ENCODE results near the gene ERBB2. TPM values are rescaled to one million over a fixed set of nuclear protein-coding genes. Genes with fewer than 3 reads are reported as not detected.

ERBB2 gene
- total RNA-seq, 3 donors from 2014 or later: 2.3 to 3.4 (median 2.9) TPM

DNA sequence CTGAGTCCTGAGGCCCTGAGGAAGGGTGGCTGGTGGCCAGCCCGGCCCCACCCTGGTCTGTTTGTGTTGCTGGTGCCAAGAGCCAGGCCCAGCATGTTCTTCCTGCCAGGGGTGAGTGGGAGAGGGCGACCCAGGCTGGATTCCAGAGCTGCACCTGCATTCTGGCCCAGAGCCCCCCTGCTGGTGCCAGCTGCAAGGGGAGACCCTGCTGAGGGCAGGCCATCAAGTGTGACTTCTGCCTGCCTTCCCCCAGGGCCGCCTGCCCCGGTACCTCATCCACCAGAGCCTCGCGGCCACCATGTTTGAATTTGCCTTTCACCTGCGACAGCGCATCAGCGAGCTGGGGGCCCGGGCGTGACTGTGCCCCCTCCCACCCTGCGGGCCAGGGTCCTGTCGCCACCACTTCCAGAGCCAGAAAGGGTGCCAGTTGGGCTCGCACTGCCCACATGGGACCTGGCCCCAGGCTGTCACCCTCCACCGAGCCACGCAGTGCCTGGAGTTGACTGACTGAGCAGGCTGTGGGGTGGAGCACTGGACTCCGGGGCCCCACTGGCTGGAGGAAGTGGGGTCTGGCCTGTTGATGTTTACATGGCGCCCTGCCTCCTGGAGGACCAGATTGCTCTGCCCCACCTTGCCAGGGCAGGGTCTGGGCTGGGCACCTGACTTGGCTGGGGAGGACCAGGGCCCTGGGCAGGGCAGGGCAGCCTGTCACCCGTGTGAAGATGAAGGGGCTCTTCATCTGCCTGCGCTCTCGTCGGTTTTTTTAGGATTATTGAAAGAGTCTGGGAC lies 37.1 kb upstream of the ERBB2 start:
- no peak for DNase-seq
- Mint-ChIP-seq H3K27me3 (ENCODE audit: low read depth) (peaks cover 9% of the 10 kb centered on the region), H3K4me1 (ENCODE audit: low read depth) (peaks cover 12% of the 10 kb centered on the region), H3K4me3 (no peak overlapping the region), H3K36me3 (ENCODE audit: insufficient read depth) (peaks cover 10% of the 10 kb centered on the region), H3K9me3 (no peaks in the 10 kb centered on the region)
- ATAC-seq: no peak

DNA sequence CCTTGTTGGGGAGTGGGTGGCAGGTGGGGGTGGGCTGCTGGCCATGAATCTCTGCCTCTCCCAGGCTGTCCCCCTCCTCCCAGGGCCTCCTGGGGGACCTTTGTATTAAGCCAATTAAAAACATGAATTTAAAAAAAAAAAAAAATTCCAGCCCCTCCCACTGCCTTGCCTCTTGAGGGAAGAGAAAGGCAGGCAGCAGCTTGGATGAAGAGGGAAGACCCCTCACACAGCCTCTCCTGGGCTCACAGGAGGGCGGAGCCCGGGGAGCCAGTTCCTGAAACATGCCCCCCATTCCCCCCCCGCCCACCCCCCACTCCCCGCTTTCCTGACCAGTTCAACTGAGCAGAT lies 36.5 kb upstream of the ERBB2 start:
- ATAC-seq (no peak), DNase-seq (no peak)
- no peak overlapping the region for H3K4me3 Mint-ChIP-seq
- peaks cover 9% of the 10 kb centered on the region for H3K27me3 Mint-ChIP-seq (ENCODE audit: low read depth)
- peaks cover 10% of the 10 kb centered on the region for H3K36me3 Mint-ChIP-seq (ENCODE audit: insufficient read depth)
- H3K4me1 Mint-ChIP-seq (ENCODE audit: low read depth): peaks cover 8% of the 10 kb centered on the region
- H3K9me3 Mint-ChIP-seq: no peaks in the 10 kb centered on the region

DNA sequence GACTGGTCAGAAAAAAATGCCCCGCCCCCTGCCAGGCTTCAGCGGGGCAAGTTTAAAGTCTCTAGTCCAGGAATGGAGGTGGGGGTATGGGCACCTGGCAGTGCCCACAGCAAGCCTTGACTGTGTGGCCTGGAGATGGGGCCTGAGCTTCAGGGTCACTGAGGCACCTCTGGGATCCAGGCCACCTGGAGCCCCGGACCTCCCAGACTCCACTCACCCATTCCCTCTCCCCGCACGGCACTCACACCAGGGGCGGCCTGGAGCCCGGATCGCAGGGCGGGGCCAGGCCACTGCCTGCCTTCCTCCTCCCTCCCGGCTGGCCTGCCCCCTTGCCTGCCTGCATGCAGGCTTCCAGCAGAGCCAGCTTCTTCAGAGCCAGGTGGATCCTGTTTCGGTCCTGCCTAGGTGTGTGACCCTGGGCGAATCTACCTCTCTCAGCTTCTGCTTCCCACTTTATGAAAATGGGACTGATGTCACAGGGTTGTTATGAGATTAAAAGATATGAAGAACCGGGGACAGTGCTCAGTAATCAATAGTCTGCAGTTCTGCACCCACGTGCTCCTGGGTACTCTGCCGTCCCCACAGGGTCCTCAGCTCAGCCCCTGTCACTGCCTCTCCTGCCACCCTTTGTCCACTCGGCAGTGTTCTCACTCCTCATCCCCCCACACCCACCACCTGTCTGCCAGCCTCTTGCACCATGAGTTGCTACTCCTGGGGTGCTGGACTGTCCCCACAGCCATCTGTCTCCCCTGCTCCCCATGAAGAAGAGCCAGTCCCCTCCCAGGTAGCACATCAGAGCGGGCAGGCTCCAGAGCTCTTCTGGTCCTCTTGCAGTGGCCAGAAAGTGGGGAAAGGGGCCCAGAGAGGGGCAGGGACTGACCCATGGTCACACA lies 35.9 kb upstream of the ERBB2 start:
- ATAC-seq (no peak), DNase-seq (no peak)
- Mint-ChIP-seq H3K4me3 (no peak overlapping the region), H3K36me3 (ENCODE audit: insufficient read depth) (peaks cover 10% of the 10 kb centered on the region), H3K27me3 (ENCODE audit: low read depth) (peaks cover 13% of the 10 kb centered on the region), H3K9me3 (no peaks in the 10 kb centered on the region), H3K4me1 (ENCODE audit: low read depth) (peaks cover 13% of the 10 kb centered on the region)

DNA sequence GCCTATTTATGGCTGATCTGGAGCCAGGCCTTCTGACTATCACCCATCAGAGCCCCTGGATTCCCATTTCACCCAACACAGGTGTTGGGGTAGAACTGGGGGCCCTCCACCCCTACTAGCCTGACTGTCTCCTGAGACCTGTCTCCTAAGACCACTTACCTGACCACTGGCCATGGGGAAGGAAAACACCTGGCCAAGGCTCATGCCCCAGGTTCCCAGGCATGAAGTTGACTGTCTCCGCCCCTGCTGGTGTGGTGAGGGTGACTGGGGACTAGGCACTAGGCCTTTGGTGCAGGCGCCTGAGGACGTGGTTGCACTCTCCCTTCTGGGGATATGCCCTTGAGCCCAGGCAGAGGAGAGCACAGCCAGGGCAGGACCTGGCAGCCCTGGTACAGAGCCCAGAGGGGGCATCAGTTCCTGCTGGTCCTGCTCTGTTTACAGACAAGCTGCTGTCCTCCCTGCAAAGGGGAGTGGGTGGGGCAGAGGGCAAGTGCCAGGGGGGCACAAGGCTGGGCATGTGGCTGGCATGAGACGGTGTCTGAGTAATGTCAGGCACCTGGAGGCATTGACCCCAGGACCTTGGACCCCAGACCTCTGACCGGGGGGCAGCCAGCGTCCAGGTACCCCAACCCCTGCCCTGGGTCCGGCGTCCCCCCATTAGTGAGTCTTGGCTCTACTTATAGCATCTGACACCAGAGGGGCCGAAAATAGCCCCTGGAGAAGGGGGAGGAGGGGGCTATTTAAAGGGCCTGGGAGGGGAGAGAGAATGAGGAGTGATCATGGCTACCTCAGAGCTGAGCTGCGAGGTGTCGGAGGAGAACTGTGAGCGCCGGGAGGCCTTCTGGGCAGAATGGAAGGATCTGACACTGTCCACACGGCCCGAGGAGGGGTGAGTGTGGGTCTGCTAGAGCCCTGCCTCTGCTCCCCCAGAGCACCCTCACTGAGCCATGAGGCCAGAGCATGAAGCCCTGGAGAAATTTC lies 35.0 kb upstream of the ERBB2 start, which contains the start of gene TCAP:
TSS of gene TCAP (plus strand) at position 769 of the 981 bp plus-strand sequence. CDS start at position 780, 11 bp downstream.
- H3K4me1 Mint-ChIP-seq (ENCODE audit: low read depth): peaks cover 10% of the 10 kb centered on the region
- no peaks in the 10 kb centered on the region for H3K9me3 Mint-ChIP-seq
- H3K27me3 Mint-ChIP-seq (ENCODE audit: low read depth): peaks cover 16% of the 10 kb centered on the region
- no peak within 1 kb of the TSS for H3K4me3 Mint-ChIP-seq
- no peak for DNase-seq
- H3K36me3 Mint-ChIP-seq (ENCODE audit: insufficient read depth): peaks cover 10% of the 10 kb centered on the region
- ATAC-seq: no peak

DNA sequence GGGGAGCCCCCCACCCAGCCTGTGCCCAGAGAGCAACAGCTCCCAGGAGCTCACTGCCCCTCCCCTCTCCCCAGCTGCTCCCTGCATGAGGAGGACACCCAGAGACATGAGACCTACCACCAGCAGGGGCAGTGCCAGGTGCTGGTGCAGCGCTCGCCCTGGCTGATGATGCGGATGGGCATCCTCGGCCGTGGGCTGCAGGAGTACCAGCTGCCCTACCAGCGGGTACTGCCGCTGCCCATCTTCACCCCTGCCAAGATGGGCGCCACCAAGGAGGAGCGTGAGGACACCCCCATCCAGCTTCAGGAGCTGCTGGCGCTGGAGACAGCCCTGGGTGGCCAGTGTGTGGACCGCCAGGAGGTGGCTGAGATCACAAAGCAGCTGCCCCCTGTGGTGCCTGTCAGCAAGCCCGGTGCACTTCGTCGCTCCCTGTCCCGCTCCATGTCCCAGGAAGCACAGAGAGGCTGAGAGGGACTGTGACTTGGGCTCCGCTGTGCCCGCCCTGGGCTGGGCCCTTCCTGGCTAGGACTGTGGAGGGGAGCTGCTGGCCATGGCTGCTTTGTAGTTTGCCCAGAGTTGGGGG lies 34.1 kb upstream of the ERBB2 start:
- Mint-ChIP-seq H3K4me3 (no peak overlapping the region), H3K4me1 (ENCODE audit: low read depth) (peaks cover 8% of the 10 kb centered on the region), H3K27me3 (ENCODE audit: low read depth) (peaks cover 17% of the 10 kb centered on the region), H3K36me3 (ENCODE audit: insufficient read depth) (peaks cover 10% of the 10 kb centered on the region), H3K9me3 (no peaks in the 10 kb centered on the region)
- no peak for ATAC-seq
- no peak for DNase-seq

DNA sequence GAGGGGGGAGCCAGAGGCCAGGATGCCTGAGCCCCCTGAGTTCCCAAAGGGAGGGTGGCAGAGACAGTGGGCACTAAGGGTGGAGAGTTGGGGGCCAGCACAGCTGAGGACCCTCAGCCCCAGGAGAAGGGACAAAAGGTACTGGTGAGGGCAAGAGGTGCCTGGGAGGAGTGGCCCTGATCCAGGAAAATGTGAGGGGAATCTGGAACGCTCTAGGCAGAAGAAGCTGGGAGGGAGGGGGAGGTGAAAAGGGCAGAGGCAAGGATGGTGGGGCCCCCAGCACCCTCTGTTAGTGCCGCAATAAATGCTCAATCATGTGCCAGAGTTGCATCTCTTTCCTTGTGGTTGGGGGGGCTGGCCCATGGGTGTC lies 33.6 kb upstream of the ERBB2 start:
- Mint-ChIP-seq H3K4me1 (ENCODE audit: low read depth) (peaks cover 6% of the 10 kb centered on the region), H3K4me3 (no peak overlapping the region), H3K9me3 (no peaks in the 10 kb centered on the region), H3K36me3 (ENCODE audit: insufficient read depth) (peaks cover 8% of the 10 kb centered on the region), H3K27me3 (ENCODE audit: low read depth) (peaks cover 17% of the 10 kb centered on the region)
- no peak for DNase-seq
- ATAC-seq: no peak

DNA sequence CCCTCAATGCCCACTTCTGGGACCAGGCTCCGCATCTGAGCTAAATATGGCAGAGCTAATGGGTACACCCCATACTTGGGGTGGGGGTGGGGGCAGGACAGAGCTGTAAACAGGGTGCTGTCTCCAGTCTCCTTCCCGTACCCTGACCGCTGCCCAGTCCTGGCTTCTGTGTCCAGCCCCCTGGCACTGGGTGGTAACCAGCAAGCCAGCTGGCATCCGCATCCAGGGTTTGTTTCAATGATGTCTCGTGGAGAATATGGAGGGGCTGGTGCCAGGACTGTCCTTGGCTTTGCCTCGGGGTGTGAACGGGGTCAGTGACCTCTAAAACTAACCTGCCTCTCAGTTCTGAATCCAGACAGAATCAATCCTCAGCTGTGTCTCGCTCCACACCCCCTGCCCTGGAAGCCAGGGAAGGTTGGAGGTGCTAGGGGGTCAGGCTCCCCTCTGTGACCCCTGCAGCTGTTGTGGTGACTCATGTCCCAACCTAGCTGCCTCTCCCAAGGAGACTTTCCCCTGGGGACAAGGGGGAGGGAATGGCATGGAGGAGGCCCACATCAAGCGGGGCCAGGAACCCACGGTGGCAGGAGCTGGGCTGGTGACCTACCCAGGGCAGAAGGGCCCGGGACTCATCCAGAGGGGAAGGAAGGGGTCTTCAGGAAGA lies 33.1 kb upstream of the ERBB2 start:
- H3K4me3 Mint-ChIP-seq: no peak overlapping the region
- H3K9me3 Mint-ChIP-seq: no peaks in the 10 kb centered on the region
- H3K4me1 Mint-ChIP-seq (ENCODE audit: low read depth): peaks cover 5% of the 10 kb centered on the region
- peaks cover 17% of the 10 kb centered on the region for H3K27me3 Mint-ChIP-seq (ENCODE audit: low read depth)
- DNase-seq (no peak), ATAC-seq (no peak)
- peaks cover 3% of the 10 kb centered on the region for H3K36me3 Mint-ChIP-seq (ENCODE audit: insufficient read depth)

DNA sequence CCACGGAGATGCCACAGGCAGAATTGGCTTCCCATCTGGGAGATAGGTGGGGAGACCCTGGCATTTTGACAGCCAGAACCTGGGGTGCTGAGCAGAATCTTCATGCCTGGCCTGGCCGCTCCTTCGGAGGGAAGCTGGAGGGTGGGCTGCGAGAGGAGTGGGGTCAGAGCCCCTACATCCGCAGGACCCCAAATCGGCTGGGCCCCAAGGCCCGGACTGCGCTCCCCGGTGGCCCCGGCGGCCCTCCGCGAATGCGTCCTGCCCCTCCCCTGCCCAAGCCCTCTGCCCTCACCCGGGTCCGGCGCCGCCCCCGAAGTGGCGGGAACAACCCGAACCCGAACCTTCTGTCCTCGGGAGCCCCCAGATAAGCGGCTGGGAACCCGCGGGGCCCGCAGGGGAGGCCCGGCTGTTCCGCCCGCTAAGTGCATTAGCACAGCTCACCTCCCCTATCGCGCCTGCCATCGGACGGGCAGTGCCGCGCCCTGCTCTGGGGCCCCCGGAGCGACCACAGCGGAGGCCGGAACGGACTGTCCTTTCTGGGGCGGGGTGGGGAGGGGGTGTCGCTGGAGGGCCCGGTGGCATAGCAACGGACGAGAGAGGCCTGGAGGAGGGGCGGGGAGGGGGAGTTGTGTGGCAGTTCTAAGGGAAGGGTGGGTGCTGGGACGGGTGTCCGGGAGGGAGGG lies 32.5 kb upstream of the ERBB2 start:
- H3K4me3 Mint-ChIP-seq: peak overlapping the region; percentile 53
- H3K4me1 Mint-ChIP-seq (ENCODE audit: low read depth): peaks cover 9% of the 10 kb centered on the region
- H3K9me3 Mint-ChIP-seq: no peaks in the 10 kb centered on the region
- H3K27me3 Mint-ChIP-seq (ENCODE audit: low read depth): peaks cover 17% of the 10 kb centered on the region
- DNase-seq (no peak), ATAC-seq (peak in 1 of 2 donors; percentile 15)
- peaks cover 2% of the 10 kb centered on the region for H3K36me3 Mint-ChIP-seq (ENCODE audit: insufficient read depth)

DNA sequence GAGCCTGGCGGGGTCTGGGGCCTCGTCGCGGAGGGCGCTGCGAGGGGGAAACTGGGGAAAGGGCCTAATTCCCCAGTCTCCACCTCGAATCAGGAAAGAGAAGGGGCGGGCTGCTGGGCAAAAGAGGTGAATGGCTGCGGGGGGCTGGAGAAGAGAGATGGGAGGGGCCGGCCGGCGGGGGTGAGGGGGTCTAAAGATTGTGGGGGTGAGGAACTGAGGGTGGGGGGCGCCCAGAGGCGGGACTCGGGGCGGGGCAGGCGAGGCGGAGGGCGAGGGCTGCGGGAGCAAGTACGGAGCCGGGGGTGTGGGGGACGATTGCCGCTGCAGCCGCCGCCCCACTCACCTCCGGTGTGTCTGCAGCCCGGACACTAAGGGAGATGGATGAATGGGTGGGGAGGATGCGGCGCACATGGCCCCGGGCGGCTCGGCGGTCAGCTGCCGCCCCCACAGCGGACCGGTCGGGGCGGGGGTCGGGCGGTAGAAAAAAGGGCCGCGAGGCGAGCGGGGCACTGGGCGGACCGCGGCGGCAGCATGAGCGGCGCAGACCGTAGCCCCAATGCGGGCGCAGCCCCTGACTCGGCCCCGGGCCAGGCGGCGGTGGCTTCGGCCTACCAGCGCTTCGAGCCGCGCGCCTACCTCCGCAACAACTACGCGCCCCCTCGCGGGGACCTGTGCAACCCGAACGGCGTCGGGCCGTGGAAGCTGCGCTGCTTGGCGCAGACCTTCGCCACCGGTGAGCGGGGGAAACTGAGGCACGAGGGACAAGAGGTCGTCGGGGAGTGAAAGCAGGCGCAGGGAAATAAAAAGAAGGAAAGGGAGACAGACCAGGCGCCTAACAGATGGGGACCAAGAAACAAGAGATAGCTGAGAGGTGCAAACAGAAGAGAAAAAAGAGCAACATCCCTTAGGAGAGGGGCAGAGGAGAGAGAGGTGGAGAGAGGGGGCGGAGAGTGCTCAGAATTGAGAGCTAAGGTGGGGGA lies 31.6 kb upstream of the ERBB2 start, which contains the start of gene PNMT:
TSS of gene PNMT (plus strand) at position 509 of the 980 bp plus-strand sequence. CDS start at position 532, 23 bp downstream.
- H3K4me1 Mint-ChIP-seq (ENCODE audit: low read depth): peaks cover 9% of the 10 kb centered on the region
- no peaks in the 10 kb centered on the region for H3K9me3 Mint-ChIP-seq

DNA sequence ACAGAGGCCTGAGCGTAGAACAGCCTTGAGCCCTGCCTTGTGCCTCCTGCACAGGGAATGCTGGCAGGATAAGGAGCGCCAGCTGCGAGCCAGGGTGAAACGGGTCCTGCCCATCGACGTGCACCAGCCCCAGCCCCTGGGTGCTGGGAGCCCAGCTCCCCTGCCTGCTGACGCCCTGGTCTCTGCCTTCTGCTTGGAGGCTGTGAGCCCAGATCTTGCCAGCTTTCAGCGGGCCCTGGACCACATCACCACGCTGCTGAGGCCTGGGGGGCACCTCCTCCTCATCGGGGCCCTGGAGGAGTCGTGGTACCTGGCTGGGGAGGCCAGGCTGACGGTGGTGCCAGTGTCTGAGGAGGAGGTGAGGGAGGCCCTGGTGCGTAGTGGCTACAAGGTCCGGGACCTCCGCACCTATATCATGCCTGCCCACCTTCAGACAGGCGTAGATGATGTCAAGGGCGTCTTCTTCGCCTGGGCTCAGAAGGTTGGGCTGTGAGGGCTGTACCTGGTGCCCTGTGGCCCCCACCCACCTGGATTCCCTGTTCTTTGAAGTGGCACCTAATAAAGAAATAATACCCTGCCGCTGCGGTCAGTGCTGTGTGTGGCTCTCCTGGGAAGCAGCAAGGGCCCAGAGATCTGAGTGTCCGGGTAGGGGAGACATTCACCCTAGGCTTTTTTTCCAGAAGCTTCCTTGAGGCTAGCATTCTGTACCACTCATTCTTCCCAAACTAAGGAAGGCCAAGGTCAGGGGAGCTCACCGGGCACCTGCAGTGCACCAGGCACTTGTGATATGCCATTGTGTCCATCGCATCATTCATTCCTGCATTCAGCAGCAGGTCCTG lies 29.7 kb upstream of the ERBB2 start:
- H3K4me1 Mint-ChIP-seq (ENCODE audit: low read depth): peaks cover 9% of the 10 kb centered on the region
- no peak overlapping the region for H3K4me3 Mint-ChIP-seq
- H3K27me3 Mint-ChIP-seq (ENCODE audit: low read depth): peaks cover 17% of the 10 kb centered on the region
- no peak for DNase-seq
- ATAC-seq: no peak
- H3K9me3 Mint-ChIP-seq: no peaks in the 10 kb centered on the region
- H3K36me3 Mint-ChIP-seq (ENCODE audit: insufficient read depth): no peaks in the 10 kb centered on the region

More for the DNA sequence above, 31.6 kb upstream of the ERBB2 start, which contains the start of gene PNMT:
- DNase-seq (peak; percentile 53), ATAC-seq (peak; percentile 71 to 80)
- H3K27me3 Mint-ChIP-seq (ENCODE audit: low read depth): peaks cover 17% of the 10 kb centered on the region
- peaks cover under 1% of the 10 kb centered on the region for H3K36me3 Mint-ChIP-seq (ENCODE audit: insufficient read depth)
- H3K4me3 Mint-ChIP-seq: peak within 1 kb of the TSS; percentile 53

DNA sequence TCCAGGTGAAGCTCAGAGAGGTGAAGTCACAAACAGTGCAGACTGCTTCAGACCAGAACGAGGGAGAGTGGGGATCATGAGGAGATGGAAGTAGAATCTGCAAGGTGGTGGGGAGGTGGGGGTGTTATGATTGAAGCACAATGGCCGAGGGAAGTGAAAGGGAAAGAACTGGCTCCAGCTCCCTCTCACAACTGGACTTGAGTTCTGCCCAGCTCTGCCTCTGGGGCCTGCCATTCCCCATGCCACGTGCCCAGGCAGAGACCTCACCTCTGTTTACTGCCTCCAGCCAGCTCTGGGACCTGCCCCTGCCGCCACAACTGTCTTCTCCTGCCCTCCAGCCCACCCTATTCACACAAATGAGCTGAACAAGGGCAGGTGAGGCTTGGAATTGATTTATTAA lies 29.1 kb upstream of the ERBB2 start:
- H3K27me3 Mint-ChIP-seq (ENCODE audit: low read depth): peaks cover 17% of the 10 kb centered on the region
- peaks cover 15% of the 10 kb centered on the region for H3K4me1 Mint-ChIP-seq (ENCODE audit: low read depth)
- no peak for DNase-seq
- no peak overlapping the region for H3K4me3 Mint-ChIP-seq
- no peaks in the 10 kb centered on the region for H3K36me3 Mint-ChIP-seq (ENCODE audit: insufficient read depth)
- no peak for ATAC-seq
- no peaks in the 10 kb centered on the region for H3K9me3 Mint-ChIP-seq
